Measurements from ENCODE around the gene NCOR1.

GRCh38 chr17:16178836-16179235 lies 36.5 kb downstream of the NCOR1 start:
- TF ChIP-seq CTCF (conservative IDR thresholded peaks at IDR 0.05) (no peak), ZFX (IDR thresholded peaks at IDR 0.05) (no peak)

All from C4-2B (cell line).